ENCODE results near the gene NCOA1.
"Not testable (repeated sequence)": the region's sequence is repeated elsewhere in the genome, so short reads cannot be mapped to it uniquely, and the experiment has no call there.

DNA sequence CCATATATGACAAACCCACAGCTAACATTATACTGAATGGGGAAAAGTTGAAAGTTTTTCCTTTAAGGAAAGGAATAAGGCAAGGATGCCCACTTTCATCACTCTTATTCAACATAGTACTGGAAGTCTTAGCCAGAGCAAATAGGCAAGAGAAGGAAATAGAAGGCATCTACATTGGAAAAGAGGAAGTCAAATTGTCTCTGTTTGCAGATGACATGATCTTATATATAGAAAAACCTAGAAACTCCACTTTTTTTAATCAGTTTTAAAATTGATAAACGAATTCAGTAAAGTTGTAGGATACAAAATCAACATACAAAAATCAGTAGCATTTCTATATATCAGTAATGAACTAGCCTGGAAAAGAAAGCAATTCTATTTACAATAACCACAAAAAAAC is 90.9 kb downstream of the NCOA1 start:
- not testable (repeated sequence) for TF ChIP-seq SUZ12 (IDR thresholded peaks at IDR 0.05; ENCODE audit: extremely low read depth, insufficient read depth, insufficient read length); YY1 (IDR thresholded peaks at IDR 0.05; ENCODE audit: insufficient read depth, insufficient read length); ZNF274 (IDR thresholded peaks at IDR 0.05; ENCODE audit: low read depth, low read length)

Measured in NT2/D1 (cell line).